ENCODE measurements around the gene CFAP52.
"Not testable (repeated sequence)": the region's sequence is repeated elsewhere in the genome, so short reads cannot be mapped to it uniquely, and the experiment has no call there.

Gene CFAP52

DNA sequence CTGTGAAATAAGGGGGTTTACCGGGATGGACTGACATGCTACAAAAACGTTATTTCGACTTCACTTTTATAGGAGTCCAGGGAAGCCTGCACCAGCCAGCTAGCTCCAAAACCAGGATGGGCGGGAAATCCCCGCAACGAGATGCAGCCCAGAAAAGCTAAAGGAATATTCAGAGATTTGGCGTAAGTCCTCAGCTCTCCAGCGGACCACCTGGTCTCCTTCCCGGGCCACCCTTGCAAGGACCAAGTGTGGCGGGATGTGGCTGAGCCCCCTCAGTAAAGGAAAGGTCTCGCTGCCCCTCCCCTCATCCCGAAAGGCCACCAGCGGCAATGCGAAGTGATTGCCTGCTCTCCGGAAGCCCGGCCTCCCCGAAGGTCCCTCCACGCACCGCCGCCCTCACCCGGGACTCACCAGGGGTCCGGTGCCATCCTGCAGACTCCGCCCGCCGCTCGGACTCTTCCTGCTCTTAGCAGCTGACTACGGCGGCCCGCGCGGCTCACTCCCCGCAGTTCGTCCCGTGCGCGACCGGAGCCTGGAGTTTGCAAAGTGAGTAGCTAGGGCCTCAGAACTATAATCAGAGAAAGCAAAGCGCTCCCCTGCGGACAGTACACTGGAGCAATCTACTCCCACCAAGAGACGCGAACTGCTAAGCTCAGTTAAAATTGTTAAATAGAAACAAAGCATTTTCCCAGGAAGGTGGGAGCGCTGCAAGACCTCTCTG lies 901 bp upstream of the CFAP52 start, which contains the start of gene STX8:
STX8 (minus strand) TSS at position 440 of the 721 bp plus-strand sequence; CDS start at position 428, 12 bp downstream.
- peak; percentile 90 for DNase-seq

GRCh38 chr17:9577373-9577709 lies 899 bp downstream of the CFAP52 start:
- DNase-seq = no peak

- DNase-seq = no peak
Observed at GRCh38 chr17:9587969-9588656, 11.7 kb downstream of the CFAP52 start.

- no peak for DNase-seq
Observed at GRCh38 chr17:9594065-9594464, 17.6 kb downstream of the CFAP52 start.

DNA sequence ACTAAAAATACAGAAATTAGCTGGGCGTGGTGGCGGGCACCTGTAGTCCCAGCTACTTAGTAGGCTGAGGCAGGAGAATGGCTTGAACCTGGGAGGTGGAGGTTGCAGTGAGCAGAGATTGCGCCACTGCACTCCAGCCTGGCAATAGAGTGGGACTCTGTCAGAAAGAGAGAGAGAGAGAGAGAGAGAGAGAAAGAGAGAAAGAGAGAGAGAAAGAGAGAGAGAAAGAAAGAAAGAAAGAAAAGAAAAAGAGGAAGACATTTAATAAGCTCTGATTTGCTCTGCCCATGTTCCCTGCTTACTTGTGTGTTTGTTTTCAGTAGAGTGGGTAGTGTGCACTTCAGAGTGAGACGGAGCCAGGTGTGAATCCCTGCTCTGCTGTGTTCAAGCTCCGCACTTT lies 21.2 kb downstream of the CFAP52 start:
- not testable (repeated sequence) for DNase-seq

DNA sequence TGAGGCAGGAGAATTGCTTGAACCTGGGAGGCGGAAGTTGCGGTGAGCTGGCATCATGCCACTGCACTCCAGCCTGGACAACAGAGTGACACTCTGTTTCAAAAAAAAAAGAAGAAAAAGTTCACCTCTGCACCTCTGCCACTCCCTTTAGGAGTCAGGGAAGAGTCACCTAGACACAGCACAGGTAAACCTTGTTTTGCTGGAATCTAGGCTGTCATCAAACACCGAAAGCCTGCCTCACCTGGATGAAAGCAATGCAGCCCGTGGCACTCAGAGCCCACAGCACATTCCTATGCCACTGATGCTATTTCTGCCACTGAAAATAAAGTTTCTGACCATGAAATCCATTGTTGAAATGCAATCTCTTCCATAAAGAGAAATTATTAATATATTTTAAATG lies 22.2 kb downstream of the CFAP52 start:
- no peak for DNase-seq

DNA sequence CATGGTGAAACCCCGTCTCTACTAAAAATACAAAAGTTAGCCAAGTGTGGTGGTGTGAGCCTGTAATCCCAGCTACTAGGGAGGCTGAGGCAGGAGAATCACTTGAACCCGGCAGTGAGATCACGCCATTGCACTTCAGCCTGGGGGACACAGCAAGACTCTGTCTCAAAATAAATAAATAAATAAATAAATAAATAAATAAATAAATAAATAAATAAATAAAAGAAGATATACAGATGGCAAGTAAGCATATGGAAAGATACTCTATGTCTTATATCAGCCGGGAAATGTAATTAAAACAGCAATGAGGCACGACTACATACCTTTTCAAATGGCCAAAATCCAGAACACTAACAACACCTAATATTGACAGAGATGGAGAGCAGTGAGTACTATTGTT lies 28.1 kb downstream of the CFAP52 start:
- DNase-seq = not testable (repeated sequence)

GRCh38 chr17:9606453-9606852 lies 30.0 kb downstream of the CFAP52 start:
- DNase-seq = no peak

- not testable (repeated sequence) for DNase-seq
Observed at GRCh38 chr17:9607058-9607457, 30.6 kb downstream of the CFAP52 start.

- no peak for DNase-seq
Observed at GRCh38 chr17:9611557-9611956, 35.1 kb downstream of the CFAP52 start.

DNA sequence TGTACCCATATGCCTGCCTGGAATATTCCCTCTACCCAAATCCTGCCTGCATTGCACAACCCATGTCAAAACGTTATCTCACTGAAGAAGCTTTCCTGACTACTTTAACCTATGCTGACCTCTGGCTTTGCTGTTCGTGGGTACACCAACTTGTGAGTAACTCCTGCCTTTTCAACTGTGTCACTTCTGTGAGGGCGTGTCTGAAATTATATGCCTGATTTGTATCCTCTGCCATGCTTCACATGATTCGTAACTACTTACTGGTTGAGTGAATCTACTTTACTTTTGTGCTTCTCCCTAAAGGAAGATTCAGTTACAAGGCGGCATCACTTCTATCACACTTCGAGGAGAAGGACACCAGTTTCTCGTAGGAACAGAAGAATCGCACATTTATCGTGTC lies 35.6 kb downstream of the CFAP52 start:
- no peak for DNase-seq

- no peak for DNase-seq
Observed at GRCh38 chr17:9615486-9615885, 39.0 kb downstream of the CFAP52 start.

- DNase-seq = no peak
Observed at GRCh38 chr17:9622961-9623360, 46.5 kb downstream of the CFAP52 start.

DNA sequence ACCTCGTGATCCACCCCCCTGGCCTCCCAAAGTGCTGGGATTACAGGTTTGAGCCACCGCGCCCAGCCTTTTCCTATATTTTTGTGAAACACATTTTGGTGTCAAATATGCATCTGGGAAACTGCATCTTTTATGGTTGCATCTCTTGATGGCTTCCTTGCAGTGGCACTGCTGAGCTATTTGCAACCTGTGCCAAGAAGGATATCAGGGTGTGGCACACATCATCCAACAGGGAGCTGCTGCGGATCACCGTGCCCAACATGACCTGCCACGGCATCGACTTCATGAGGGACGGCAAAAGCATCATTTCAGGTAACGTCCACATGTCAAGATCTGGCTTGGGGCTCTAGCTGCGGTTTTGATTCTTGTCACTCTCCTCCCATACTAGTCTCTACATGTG lies 52.1 kb downstream of the CFAP52 start:
- no peak for DNase-seq

- no peak for DNase-seq
Observed at GRCh38 chr17:9632741-9633140, 56.3 kb downstream of the CFAP52 start.

- DNase-seq = no peak
Observed at GRCh38 chr17:9635340-9635739, 58.9 kb downstream of the CFAP52 start.

DNA sequence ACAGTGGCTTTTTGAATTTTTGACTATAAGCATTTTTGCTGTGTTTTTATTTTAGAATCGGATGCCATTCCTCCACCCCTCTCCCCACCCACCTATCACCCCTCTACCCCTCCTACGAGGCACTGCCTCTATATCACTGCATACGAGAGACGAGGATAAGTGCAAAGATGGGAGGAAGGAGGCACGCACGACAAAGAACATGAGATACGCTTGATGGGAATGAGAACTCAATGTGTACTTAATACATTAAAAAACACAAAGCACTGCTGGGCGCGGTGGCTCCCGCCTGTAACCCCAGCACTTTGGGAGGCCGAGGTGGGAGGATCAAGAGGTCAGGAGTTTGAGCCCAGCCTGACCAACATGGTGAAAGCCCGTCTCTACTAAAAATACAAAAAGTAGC lies 60.1 kb downstream of the CFAP52 start:
- DNase-seq = no peak

DNA sequence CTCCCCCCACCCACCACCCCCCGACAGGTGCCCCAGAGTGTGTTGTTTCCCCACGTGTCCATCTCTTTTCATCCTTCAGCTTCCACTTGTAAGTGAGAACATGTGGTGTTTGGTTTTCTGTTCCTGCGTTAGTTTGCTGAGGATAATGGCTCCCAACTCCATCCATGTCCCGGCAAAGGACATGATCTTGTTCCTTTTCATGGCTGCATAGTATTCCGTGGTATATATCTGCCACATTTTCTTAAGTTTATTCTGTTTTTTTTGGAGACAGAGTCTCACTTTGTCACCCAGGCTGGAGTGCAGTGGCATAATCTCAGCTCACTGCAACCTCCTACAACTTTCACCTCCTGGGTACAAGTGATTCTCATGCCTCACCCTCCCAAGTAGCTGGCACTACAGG lies 63.9 kb downstream of the CFAP52 start:
- DNase-seq = not testable (repeated sequence)

GRCh38 chr17:9643611-9644010 lies 67.2 kb downstream of the CFAP52 start:
- DNase-seq = no peak

GRCh38 chr17:9644910-9645751 lies 68.7 kb downstream of the CFAP52 start, which contains the start of gene USP43:
TSS of gene USP43 (plus strand) at chr17:9645517. CDS start at chr17:9645633, 116 bp downstream.
- DNase-seq = no peak

DNA sequence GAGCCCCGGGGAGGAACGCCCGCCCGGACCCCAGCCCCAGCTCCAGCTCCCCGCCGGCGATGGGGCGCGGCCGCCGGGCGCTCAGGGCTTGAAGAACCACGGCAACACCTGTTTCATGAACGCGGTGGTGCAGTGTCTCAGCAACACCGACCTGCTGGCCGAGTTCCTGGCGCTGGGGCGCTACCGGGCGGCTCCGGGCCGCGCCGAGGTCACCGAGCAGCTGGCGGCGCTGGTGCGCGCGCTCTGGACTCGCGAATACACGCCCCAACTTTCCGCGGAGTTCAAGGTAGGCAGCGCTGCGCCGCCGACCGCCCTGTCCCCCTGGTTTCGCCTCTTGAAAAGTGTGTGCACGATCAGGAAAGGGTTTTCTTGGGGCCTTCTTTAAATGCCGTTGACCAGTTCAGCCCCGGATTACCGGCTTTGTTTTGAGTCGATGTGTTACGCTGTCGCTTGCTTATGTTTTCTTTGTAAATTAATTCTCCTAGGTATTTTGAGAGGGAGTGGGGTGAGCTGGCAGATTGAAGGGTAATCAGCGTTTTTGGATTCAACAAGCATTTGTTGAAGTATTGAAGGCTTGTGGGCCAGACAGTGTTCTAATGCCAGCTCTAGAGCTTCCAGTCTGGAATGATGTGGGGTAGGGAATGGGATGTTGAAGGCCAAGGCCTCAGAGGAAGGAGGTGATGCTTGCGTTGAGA lies 69.6 kb downstream of the CFAP52 start:
- no peak for DNase-seq

DNA sequence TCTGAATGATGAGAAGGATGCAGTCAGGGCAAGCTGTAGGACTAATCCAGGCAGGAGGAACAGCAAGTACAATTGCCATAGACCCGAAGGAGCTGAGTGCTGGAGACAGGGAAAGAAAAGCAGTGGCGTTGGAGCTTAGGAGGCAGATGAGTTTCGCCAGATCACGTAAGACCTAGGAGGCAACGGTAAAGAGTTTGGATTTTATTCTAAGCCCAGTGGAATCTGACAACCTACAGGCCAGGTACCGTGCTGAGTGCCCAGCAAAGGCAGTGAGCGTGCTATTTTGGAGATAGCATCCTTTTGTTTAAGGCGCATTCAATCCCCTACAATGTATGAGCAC lies 70.1 kb downstream of the CFAP52 start:
- DNase-seq = no peak

- DNase-seq = no peak
Observed at GRCh38 chr17:9647014-9647413, 70.6 kb downstream of the CFAP52 start.
